ENCODE measurements around the gene CCDC24. TPM values are rescaled to one million over a fixed set of nuclear protein-coding genes. Genes with fewer than 3 reads are reported as not detected.

The CCDC24 gene
- total RNA-seq, 2 experiments from 2014 or later, result 8.9 to 9.2 TPM

GRCh38 chr1:43946236-43947060 is 45.0 kb upstream of the CCDC24 start, which contains the start of gene IPO13:
Gene IPO13, plus strand, starts transcription at chr1:43946950. Its CDS starts 651 bp downstream, at chr1:43947601.
- ChIA-PET POLR2A (interaction anchor here (0.6 to 1.2 kb wide), 8 partner anchors 24 to 296 kb away, joined by 3 to 4 read pairs (median 3); partner anchors contain the start of genes KDM4A and SLC6A9), CTCF (ENCODE audit: unreplicated experiment) (interaction anchor here (1.3 to 2.0 kb wide), 3 partner anchors 12 to 183 kb away, joined by 4 to 13 read pairs (median 4); no protein-coding TSS in a partner anchor)
- Histone ChIP-seq H3K4me3 (ENCODE audit: low read depth, low read length, poor library complexity, severe bottlenecking) (peak within 1 kb of the TSS; percentile 76), H3K4me2 (ENCODE audit: low read length) (peak within 1 kb of the TSS; percentile 91), H4K20me1 (ENCODE audit: insufficient read depth, low read length) (no peaks in the 10 kb centered on the region), H3K4me1 (ENCODE audit: insufficient read depth, low read length, poor library complexity, severe bottlenecking) (peaks cover 22% of the 10 kb centered on the region), H3K9me3 (ENCODE audit: low read length) (no peaks in the 10 kb centered on the region), H3K27ac (ENCODE audit: low read depth, low read length, poor library complexity, severe bottlenecking) (peak within 1 kb of the TSS; percentile 56), H3K36me3 (ENCODE audit: insufficient read depth, low read length) (peaks cover 18% of the 10 kb centered on the region; the same call in 1 of the 2 replicates), H3K79me2 (ENCODE audit: insufficient read depth, low read depth, low read length) (peaks cover 3% of the 10 kb centered on the region; the same call in 1 of the 2 replicates), H2AFZ (ENCODE audit: low read length) (peak within 1 kb of the TSS; percentile 88), H3K9me2 (ENCODE audit: insufficient read depth, low read length) (no peaks in the 10 kb centered on the region)
- peak; percentile 97 for DNase-seq (ENCODE audit: low spot score)
- peak; percentile 84 for TF ChIP-seq CTCF (conservative IDR thresholded peaks at IDR 0.05; ENCODE audit: low read length)
- TF ChIP-seq EZH2phosphoT487 (IDR thresholded peaks at IDR 0.05; ENCODE audit: borderline replicate concordance, low read depth, low read length), result no peak
- intact Hi-C loops (cut with micrococcal nuclease; ENCODE audit: unreplicated experiment), result loop anchor here (1.0 kb wide), 2 partner anchors 28 to 84 kb away; partner anchors contain the start of gene ATP6V0B
- no TSS peak for BruUV-seq (replicated peaks)

GRCh38 chr1:43947061-43947873 is 44.1 kb upstream of the CCDC24 start:
- no peak for DNase-seq (ENCODE audit: low spot score)
- ChIA-PET POLR2A (interaction anchor here (0.5 to 0.7 kb wide), 5 partner anchors 12 to 300 kb away, joined by 3 read pairs; no protein-coding TSS in a partner anchor), CTCF (ENCODE audit: unreplicated experiment) (interaction anchor here (0.6 to 2.0 kb wide), 2 partner anchors 12 to 103 kb away, joined by 3 to 13 read pairs; no protein-coding TSS in a partner anchor)
- H3K4me2 ChIP-seq (ENCODE audit: low read length), result peak overlapping the region; percentile 91
- no peak for TF ChIP-seq EZH2phosphoT487 (IDR thresholded peaks at IDR 0.05; ENCODE audit: borderline replicate concordance, low read depth, low read length)
- no peak for TF ChIP-seq CTCF (conservative IDR thresholded peaks at IDR 0.05; ENCODE audit: low read length)
- peak overlapping the region; percentile 88 for H2AFZ ChIP-seq (ENCODE audit: low read length)
- no peaks in the 10 kb centered on the region for H3K9me3 ChIP-seq (ENCODE audit: low read length)
- peak overlapping the region; percentile 76 for H3K4me3 ChIP-seq (ENCODE audit: low read depth, low read length, poor library complexity, severe bottlenecking)
- H3K79me2 ChIP-seq (ENCODE audit: insufficient read depth, low read depth, low read length), result peaks cover 3% of the 10 kb centered on the region; the same call in 1 of the 2 replicates
- intact Hi-C loops (cut with micrococcal nuclease; ENCODE audit: unreplicated experiment), result no loop called here
- no peaks in the 10 kb centered on the region for H4K20me1 ChIP-seq (ENCODE audit: insufficient read depth, low read length)
- H3K36me3 ChIP-seq (ENCODE audit: insufficient read depth, low read length), result peaks cover 18% of the 10 kb centered on the region; the same call in 1 of the 2 replicates
- BruUV-seq (replicated peaks), result no TSS peak
- no peaks in the 10 kb centered on the region for H3K9me2 ChIP-seq (ENCODE audit: insufficient read depth, low read length)
- peak overlapping the region; percentile 56 for H3K27ac ChIP-seq (ENCODE audit: low read depth, low read length, poor library complexity, severe bottlenecking)
- H3K4me1 ChIP-seq (ENCODE audit: insufficient read depth, low read length, poor library complexity, severe bottlenecking), result peaks cover 22% of the 10 kb centered on the region

Data from OCI-LY7 (cell line).